K562 (cell line): ENCODE data around the gene FAM161B. TPM values are rescaled to one million over a fixed set of nuclear protein-coding genes. Genes with fewer than 3 reads are reported as not detected.

Source experiments
- ATAC-seq: fragments of 200-7000 bp; cut with Tn5 transposase; 3 replicates; pipeline ENCODE4 v1.9.1; 2020; ENCODE audit warnings: moderate library complexity
- BruUV-seq: library from RNA; stranded (reverse); fragments of 400-500 nt; replicated peaks from 2 replicates; lab custom pipeline; 2021; lab: Mats Ljungman, UMichigan
- CTCF ChIA-PET: fragments of 300-600 bp; formaldehyde crosslinking; extraction: SDS; loops from one replicate; lab custom pipeline; 2021; ENCODE audit warnings: low intra/inter-chr PET ratio; lab: Yijun Ruan, JAX
- POLR2A ChIA-PET: fragments of 300-600, 350-650 bp; sonication (Branson Sonifier 250); formaldehyde crosslinking; extraction: SDS; loops from one replicate; lab custom pipeline; 2021; ENCODE audit warnings: antibody characterized with exemption, inconsistent platforms; lab: Yijun Ruan, JAX
- DNase-seq, 4 experiments: peaks; one replicate each; pipeline versions ENCODE4 v3.0.0 to v3.0.0-alpha.2; 2011 to 2018; ENCODE audit warnings: low spot score in 3 of 4, mixed read lengths in 3 of 4; ENCODE audit errors: extremely low read depth in 1 of 4
- FAIRE-seq: peaks from 2 replicates; lab custom pipeline; 2011; peaks lifted over from hg19 to GRCh38; lab: Jason Lieb, UNC
- H2AFZ ChIP-seq: 2 replicates; pipeline ENCODE4 v1.6.0; 2011; ENCODE audit warnings: low read depth, low read length, control low read depth, inconsistent platforms
- H3K27ac ChIP-seq: fragments of 200-600 bp; 3 replicates; pipeline ENCODE4 v1.8.0; 2011; ENCODE audit warnings: low read depth, mild to moderate bottlenecking, control low read depth, inconsistent platforms, low read length, moderate library complexity, mixed read lengths; ENCODE audit errors: extremely low read depth
- H3K27me3 ChIP-seq, 2 experiments: fragments of 300-600 bp in 1 of 2; 2 replicates in 1 of 2; 3 replicates in 1 of 2; pipeline versions ENCODE4 v1.6.0 to v1.8.0; 2011; ENCODE audit warnings: inconsistent platforms in 2 of 2, low read length in 2 of 2, mild to moderate bottlenecking in 1 of 2, mixed read lengths in 1 of 2, moderate library complexity in 1 of 2; ENCODE audit not compliant: control insufficient read depth in 2 of 2, insufficient read depth in 2 of 2
- H3K36me3 ChIP-seq: fragments of 300-600 bp; 3 replicates; pipeline ENCODE4 v1.8.0; 2011; ENCODE audit warnings: mild to moderate bottlenecking, low read length, inconsistent platforms; ENCODE audit not compliant: control insufficient read depth, insufficient read depth
- H3K4me1 ChIP-seq, 2 experiments: fragments of 200-600 bp in 1 of 2; replicated peaks in 1 of 2; 2 replicates in 1 of 2; 3 replicates in 1 of 2; pipeline versions ENCODE4 v1.5.1 to v1.8.0; 2011; ENCODE audit warnings: inconsistent platforms in 2 of 2, low read length in 2 of 2, mild to moderate bottlenecking in 1 of 2, mixed read lengths in 1 of 2, moderate library complexity in 1 of 2; ENCODE audit not compliant: control insufficient read depth in 2 of 2, insufficient read depth in 2 of 2
- H3K4me2 ChIP-seq: 2 replicates; pipeline ENCODE4 v1.6.1; 2011; ENCODE audit warnings: low read length, control low read depth, inconsistent platforms, mixed read lengths; ENCODE audit not compliant: insufficient read depth
- H3K4me3 ChIP-seq: fragments of 200-600 bp; sonication (generic), shearing (Covaris generic); 2 replicates; pipeline ENCODE4 v1.5.1; 2016; ENCODE audit warnings: control low read depth, inconsistent platforms
- H3K79me2 ChIP-seq: fragments of 200-600 bp; 3 replicates; pipeline ENCODE4 v1.8.0; 2011; ENCODE audit warnings: low read length, inconsistent platforms; ENCODE audit not compliant: control insufficient read depth, insufficient read depth
- H3K9ac ChIP-seq, 2 experiments: 2 replicates each; pipeline versions ENCODE4 v1.6.0 to v1.6.1; 2011; ENCODE audit warnings: low read depth in 2 of 2, low read length in 2 of 2, control low read depth in 1 of 2, inconsistent platforms in 1 of 2, mild to moderate bottlenecking in 1 of 2, mixed read lengths in 1 of 2; ENCODE audit not compliant: insufficient read depth in 1 of 2
- H3K9me1 ChIP-seq: one replicate; pipeline ENCODE4 v1.6.0; 2011; ENCODE audit warnings: inconsistent platforms, mild to moderate bottlenecking, low read length, moderate library complexity; ENCODE audit not compliant: control insufficient read depth, insufficient read depth
- H3K9me3 ChIP-seq: replicated peaks from 2 replicates; pipeline ENCODE4 v1.5.1; 2011; ENCODE audit warnings: low read depth, low read length, inconsistent platforms; ENCODE audit not compliant: control insufficient read depth, insufficient read depth
- H4K20me1 ChIP-seq: replicated peaks from 2 replicates; pipeline ENCODE4 v1.6.1; 2011; ENCODE audit warnings: low read length, inconsistent platforms, mixed read lengths; ENCODE audit not compliant: control insufficient read depth, insufficient read depth
- CTCF ChIP-seq, 3 experiments: IDR thresholded peaks in 2 of 3; conservative IDR thresholded peaks in 1 of 3; 2 replicates each; pipeline ENCODE4 v1.5.1; 2011 to 2012; ENCODE audit warnings: low read length in 3 of 3, mild to moderate bottlenecking in 3 of 3, control low read depth in 2 of 3, improper control_type of control experiment in 1 of 3, inconsistent platforms in 1 of 3, low read depth in 1 of 3, mixed read lengths in 1 of 3, moderate library complexity in 1 of 3; ENCODE audit not compliant: insufficient read depth in 2 of 3
- HDAC1 ChIP-seq, 2 experiments: fragments of 450-650 bp; IDR thresholded peaks; 2 replicates each; pipeline ENCODE4 v1.6.1; 2016 to 2017; ENCODE audit warnings: inconsistent platforms in 1 of 2, mild to moderate bottlenecking in 1 of 2, moderate library complexity in 1 of 2
- POLR3A ChIP-seq: IDR thresholded peaks from 2 replicates; pipeline ENCODE4 v1.6.1; 2011; ENCODE audit warnings: borderline replicate concordance, mild to moderate bottlenecking, moderate library complexity; ENCODE audit not compliant: insufficient read length, insufficient read depth; ENCODE audit errors: extremely low read depth
- RREB1 ChIP-seq: fragments of 250-450 bp; sonication (Bioruptor Pico); IDR thresholded peaks from 2 replicates; pipeline ENCODE4 v1.4.0; 2020
- TCF15 ChIP-seq: fragments of 250-450 bp; sonication (Bioruptor Pico); IDR thresholded peaks from 2 replicates; pipeline ENCODE4 v1.8.0; 2022; ENCODE audit warnings: moderate library complexity, mild to moderate bottlenecking, inconsistent platforms
- ZBTB33 ChIP-seq: sonication (generic); formaldehyde crosslinking; IDR thresholded peaks from 2 replicates; pipeline ENCODE4 v1.8.1; 2023; ENCODE audit warnings: mild to moderate bottlenecking, missing genetic modification reagents
- ZEB2 ChIP-seq: fragments of 450-650 bp; IDR thresholded peaks from 2 replicates; pipeline ENCODE4 v1.6.1; 2016
- ZNF384 ChIP-seq: IDR thresholded peaks from 2 replicates; pipeline ENCODE4 v1.6.1; 2012; ENCODE audit warnings: low read depth, low read length, improper control_type of control experiment
- ZNF511 ChIP-seq: sonication (generic); formaldehyde crosslinking; IDR thresholded peaks from 2 replicates; pipeline ENCODE4 v1.8.0; 2022; ENCODE audit warnings: mild to moderate bottlenecking, missing genetic modification reagents
- WGBS: fragments of 100-300 bp; shearing (Covaris generic); methylation state at CpG from one replicate; pipeline ENCODE4 v1.1.6; 2016; ENCODE audit warnings: low coverage, mixed read lengths; ENCODE audit not compliant: insufficient coverage; ENCODE audit errors: missing lambda C conversion rate; 5-methylcytosine and 5-hydroxymethylcytosine counted together
- in situ Hi-C: fragments of 300-500 bp; cut with MboI; formaldehyde crosslinking; loops from 4 replicates; pipeline ENCODE4 v1.15.0; 2018; ENCODE audit warnings: inconsistent platforms, mixed read lengths
- intact Hi-C: fragments of 100-400 bp; cut with micrococcal nuclease; formaldehyde crosslinking; loops from 2 replicates; pipeline ENCODE4 v1.14.2; 2022
- polyA plus RNA-seq, 8 experiments: library from polyadenylated mRNA; depleted of rRNA in 4 of 8; stranded (reverse) in 5 of 8; unstranded in 3 of 8; fragments of >200 nt; fragmentation: Nextera tagmentation in 2 of 8; fragmentation: Illumina TruSeq in 1 of 8; extraction: Ambion mirVana in 2 of 8; extraction: Trizol in 1 of 8; gene quantifications; 2 replicates each; pipeline versions ENCODE4 v1.2.1 to v1.2.3, GENCODE V29; 2011 to 2014; ENCODE audit warnings: inconsistent platforms in 1 of 8, missing spikeins in 1 of 8
- total RNA-seq, 7 experiments: library from RNA; depleted of rRNA in 6 of 7; stranded (reverse); fragments of >200 nt in 6 of 7; fragmentation: Illumina TruSeq in 2 of 7; extraction: Trizol in 2 of 7; gene quantifications; 2 replicates each; pipeline versions ENCODE4 v1.2.1 to v1.2.3, GENCODE V29; 2011 to 2021; ENCODE audit warnings: low replicate concordance in 1 of 7

Gene FAM161B
- total and polyA plus RNA-seq, 9 of the 15 experiments (the other 6 are each of a cell fraction or from before 2014, with no cell fraction given) = 0.15 to 1.3 (median 0.84) TPM

- TF ChIP-seq RREB1 (CRISPR knock-in tag) = no peak
These were observed 6.8 kb downstream of the FAM161B start (continued) for GRCh38 chr14:73943083-73943482.

- ChIA-PET CTCF (no interaction called here), POLR2A (interaction anchor here (0.7 kb wide), 1 partner anchor 929 kb away, joined by 3 read pairs; no protein-coding TSS in a partner anchor)
- DNase-seq = peak; percentile 24 to 30 (median 24)
- no TSS peak for BruUV-seq
- Histone ChIP-seq H3K27ac (no peak overlapping the region), H2AFZ (no peak overlapping the region), H3K9ac (peak overlapping the region in 1 of 2 experiments; percentile 64; a peak in 2 of 4 replicates), H4K20me1 (no peaks in the 10 kb centered on the region), H3K79me2 (no peaks in the 10 kb centered on the region), H3K9me3 (no peaks in the 10 kb centered on the region), H3K4me1 (peaks cover 0 to 10% of the 10 kb centered on the region in 2 experiments; a peak in 3 of 5 replicates), H3K27me3 (no peaks in the 10 kb centered on the region), H3K36me3 (no peaks in the 10 kb centered on the region), H3K4me2 (no peak overlapping the region), H3K4me3 (no peak overlapping the region), H3K9me1 (no peaks in the 10 kb centered on the region)
- peak; percentile 86 for ATAC-seq
- 14% methylated on average over 7 of the region's 7 CpGs for WGBS
- intact Hi-C loops (loop anchor here (10.0 kb wide), 1 partner anchor 107 kb away; no protein-coding TSS in a partner anchor), in situ Hi-C loops (no loop called here)
- FAIRE-seq = no peak
- TF ChIP-seq CTCF (IDR thresholded peaks at IDR 0.05 in 2 of 3, conservative IDR thresholded peaks at IDR 0.05 in 1 of 3; ENCODE audit: insufficient read depth in 2 of 3, low read depth in 1 of 3, low read length in 3 of 3) = peak in 1 of 3 experiments; percentile 13; a peak in 1 of 6 replicates
- TF ChIP-seq ZNF511 (CRISPR knock-in tag) = no peak
- TF ChIP-seq ZBTB33 (CRISPR knock-in tag) = peak; percentile 92
- no peak for TF ChIP-seq ZNF384
- TF ChIP-seq ZEB2 = no peak
- TF ChIP-seq TCF15 (CRISPR knock-in tag) = no peak
- TF ChIP-seq POLR3A = no peak
- no peak for TF ChIP-seq HDAC1 (IDR thresholded peaks at IDR 0.05)
These were observed 7.7 kb downstream of the FAM161B start for GRCh38 chr14:73942180-73942579.
